Measurements from ENCODE around the gene BEX2. TPM values are rescaled to one million over a fixed set of nuclear protein-coding genes. Genes with fewer than 3 reads are reported as not detected.

Gene BEX2
- total and polyA plus RNA-seq, 2 donors (not counting 1 experiment from before 2014, with no cell fraction given): 15.9 to 34.6 TPM

- no peak for TF ChIP-seq CTCF (IDR thresholded peaks at IDR 0.05)
- TF ChIP-seq EZH2 (IDR thresholded peaks at IDR 0.05; ENCODE audit: borderline replicate concordance, insufficient read depth, low read depth, low read length, poor library complexity, severe bottlenecking): no peak
- Mint-ChIP-seq H3K4me3 (no peak overlapping the region), H3K9me3 (ENCODE audit: insufficient read depth) (no peaks in the 10 kb centered on the region), H3K27ac (no peak overlapping the region), H3K4me1 (peaks cover 9% of the 10 kb centered on the region), H3K27me3 (peaks cover 37% of the 10 kb centered on the region)
- Histone ChIP-seq H3K27me3 (replicated peaks in 1 of 4; ENCODE audit: control extremely low read depth in 1 of 4, control insufficient read depth in 3 of 4, insufficient read depth in 4 of 4, low read length in 3 of 4) (peaks cover 0 to 17% (median 2%) of the 10 kb centered on the region in 4 experiments), H3K9ac (ENCODE audit: low read length) (no peak overlapping the region), H3K4me1 (ENCODE audit: control insufficient read depth in 2 of 2, insufficient read depth in 2 of 2, low read length in 2 of 2) (peaks cover 0 to 8% of the 10 kb centered on the region in 2 donors), H3K4me3 (ENCODE audit: control extremely low read depth in 1 of 5, extremely low read depth in 1 of 5, insufficient read depth in 1 of 5, low read depth in 2 of 5, low read length in 4 of 5) (no peak overlapping the region), H3K27ac (ENCODE audit: low read length in 2 of 2) (no peak overlapping the region), H3K79me2 (ENCODE audit: control insufficient read depth, insufficient read depth, low read length) (no peaks in the 10 kb centered on the region), H2AFZ (ENCODE audit: insufficient read depth, low read depth, low read length, poor library complexity, severe bottlenecking) (no peak overlapping the region), H3K9me3 (ENCODE audit: control extremely low read depth in 1 of 3, control insufficient read depth in 2 of 3, insufficient read depth in 1 of 3, low read length in 2 of 3) (no peaks in the 10 kb centered on the region), H4K20me1 (ENCODE audit: control insufficient read depth, insufficient read depth, low read length, poor library complexity, severe bottlenecking) (no peaks in the 10 kb centered on the region), H3K36me3 (replicated peaks in 1 of 2; ENCODE audit: control extremely low read depth in 1 of 2, control insufficient read depth in 1 of 2, extremely low read depth in 1 of 2, insufficient read depth in 2 of 2, low read length in 1 of 2) (no peaks in the 10 kb centered on the region), H3K4me2 (replicated peaks; ENCODE audit: low read depth, low read length, poor library complexity, severe bottlenecking) (no peak overlapping the region)
- no CpG with 5 or more reads among the region's 1 CpG for WGBS (ENCODE audit: insufficient coverage)
- DNase-seq (no peak), ATAC-seq (ENCODE audit: low read depth) (no peak)
- CTCF ChIA-PET: no interaction called here
- POLR2A ChIA-PET: no interaction called here
- intact Hi-C loops (cut with micrococcal nuclease): no loop called here
These were observed 31.2 kb downstream of the BEX2 start for GRCh38 chrX:103279624-103280023.

GRCh38 chrX:103276581-103277002, 34.2 kb downstream of the BEX2 start, which contains the start of gene TCEAL5:
TSS of gene TCEAL5 (minus strand) at chrX:103276750. CDS start at chrX:103274563, 2,187 bp downstream.
- no peak within 1 kb of the TSS for H3K9ac ChIP-seq (ENCODE audit: low read length)
- peak within 1 kb of the TSS; percentile 41 for H2AFZ ChIP-seq (ENCODE audit: insufficient read depth, low read depth, low read length, poor library complexity, severe bottlenecking)
- no peak for TF ChIP-seq EZH2 (IDR thresholded peaks at IDR 0.05; ENCODE audit: borderline replicate concordance, insufficient read depth, low read depth, low read length, poor library complexity, severe bottlenecking)
- no peak for TF ChIP-seq CTCF (IDR thresholded peaks at IDR 0.05)
- POLR2A ChIA-PET: no interaction called here
- no peaks in the 10 kb centered on the region for H3K9me3 ChIP-seq (ENCODE audit: control extremely low read depth in 1 of 3, control insufficient read depth in 2 of 3, insufficient read depth in 1 of 3, low read length in 2 of 3)
- Mint-ChIP-seq H3K27me3 (peaks cover 50% of the 10 kb centered on the region), H3K4me3 (peak within 1 kb of the TSS; percentile 68), H3K9me3 (ENCODE audit: insufficient read depth) (no peaks in the 10 kb centered on the region), H3K4me1 (peaks cover 9% of the 10 kb centered on the region), H3K27ac (no peak within 1 kb of the TSS)
- H3K27ac ChIP-seq (ENCODE audit: low read length in 2 of 2): no peak within 1 kb of the TSS
- intact Hi-C loops (cut with micrococcal nuclease): no loop called here
- peak; percentile 36 for DNase-seq
- no peak for ATAC-seq (ENCODE audit: low read depth)
- CTCF ChIA-PET: no interaction called here
- H3K4me2 ChIP-seq (replicated peaks; ENCODE audit: low read depth, low read length, poor library complexity, severe bottlenecking): peak within 1 kb of the TSS; percentile 46
- H3K4me1 ChIP-seq (ENCODE audit: control insufficient read depth in 2 of 2, insufficient read depth in 2 of 2, low read length in 2 of 2): peaks cover 0 to 8% of the 10 kb centered on the region in 2 donors
- WGBS (ENCODE audit: insufficient coverage): 0% methylated on average over 7 of the region's 17 CpGs
- peaks cover 0 to 17% (median 3%) of the 10 kb centered on the region in 4 experiments for H3K27me3 ChIP-seq (replicated peaks in 1 of 4; ENCODE audit: control extremely low read depth in 1 of 4, control insufficient read depth in 3 of 4, insufficient read depth in 4 of 4, low read length in 3 of 4)
- no peaks in the 10 kb centered on the region for H4K20me1 ChIP-seq (ENCODE audit: control insufficient read depth, insufficient read depth, low read length, poor library complexity, severe bottlenecking)
- no peaks in the 10 kb centered on the region for H3K79me2 ChIP-seq (ENCODE audit: control insufficient read depth, insufficient read depth, low read length)
- H3K4me3 ChIP-seq (ENCODE audit: control extremely low read depth in 1 of 5, extremely low read depth in 1 of 5, insufficient read depth in 1 of 5, low read depth in 2 of 5, low read length in 4 of 5): peak within 1 kb of the TSS in 2 of 5 experiments; percentile 21 to 22
- H3K36me3 ChIP-seq (replicated peaks in 1 of 2; ENCODE audit: control extremely low read depth in 1 of 2, control insufficient read depth in 1 of 2, extremely low read depth in 1 of 2, insufficient read depth in 2 of 2, low read length in 1 of 2): no peaks in the 10 kb centered on the region
